CD14-positive monocyte (primary cell): ENCODE measurements around the gene TTC33. TPM values are rescaled to one million over a fixed set of nuclear protein-coding genes. Genes with fewer than 3 reads are reported as not detected.

Experiments
- DNase-seq, 3 donors: peaks; one replicate each; pipeline ENCODE4 v3.0.0-alpha.2; 2011 to 2022
- H2AFZ ChIP-seq: 2 replicates; pipeline ENCODE4 v1.6.0; 2012; ENCODE audit warnings: mild to moderate bottlenecking, low read depth, low read length, inconsistent platforms; ENCODE audit not compliant: insufficient read depth, poor library complexity, severe bottlenecking
- H3K27ac ChIP-seq, 2 donors: 1 replicate in 1 of 2; 2 replicates in 1 of 2; pipeline ENCODE4 v1.5.1; 2012 to 2013; ENCODE audit warnings: low read length in 2 of 2, control low read depth in 1 of 2, inconsistent platforms in 1 of 2, low read depth in 1 of 2, mild to moderate bottlenecking in 1 of 2
- H3K27me3 ChIP-seq, 2 donors: one replicate each; pipeline versions ENCODE4 v1.6.0 to v1.6.1; 2011 to 2013; ENCODE audit warnings: low read length in 2 of 2; ENCODE audit not compliant: control insufficient read depth in 2 of 2, insufficient read depth in 2 of 2
- H3K36me3 ChIP-seq, 2 donors: replicated peaks in 1 of 2; 1 replicate in 1 of 2; 2 replicates in 1 of 2; pipeline versions ENCODE4 v1.5.1 to v1.6.1; 2012 to 2013; ENCODE audit warnings: low read length in 2 of 2, control low read depth in 1 of 2, inconsistent platforms in 1 of 2, mild to moderate bottlenecking in 1 of 2; ENCODE audit not compliant: insufficient read depth in 2 of 2, control insufficient read depth in 1 of 2
- H3K4me1 ChIP-seq, 2 donors: 1 replicate in 1 of 2; 2 replicates in 1 of 2; pipeline versions ENCODE4 v1.5.1 to v1.6.1; 2012 to 2013; ENCODE audit warnings: low read length in 2 of 2, control low read depth in 1 of 2, inconsistent platforms in 1 of 2, mild to moderate bottlenecking in 1 of 2, moderate library complexity in 1 of 2; ENCODE audit not compliant: insufficient read depth in 2 of 2, control insufficient read depth in 1 of 2
- H3K4me2 ChIP-seq: replicated peaks from 2 replicates; pipeline ENCODE3; 2012; ENCODE audit warnings: low read length, moderate library complexity, mild to moderate bottlenecking; ENCODE audit not compliant: poor library complexity, severe bottlenecking; ENCODE audit errors: extremely low read depth
- H3K4me3 ChIP-seq, 3 experiments: fragments of 200-600 bp in 1 of 3; sonication (generic) in 1 of 3; replicated peaks in 1 of 3; 1 replicate in 2 of 3; 2 replicates in 1 of 3; pipeline ENCODE4 v1.5.1; 2011 to 2013; ENCODE audit warnings: low read length in 3 of 3, mild to moderate bottlenecking in 3 of 3, control low read depth in 2 of 3, low read depth in 2 of 3, inconsistent platforms in 1 of 3, moderate library complexity in 1 of 3
- H3K79me2 ChIP-seq: 2 replicates; pipeline ENCODE4 v1.6.0; 2012; ENCODE audit warnings: mild to moderate bottlenecking, control low read depth, inconsistent platforms, low read length, moderate library complexity; ENCODE audit not compliant: insufficient read depth
- H3K9ac ChIP-seq: 2 replicates; pipeline ENCODE4 v1.6.0; 2017; ENCODE audit warnings: low read length, mild to moderate bottlenecking; ENCODE audit not compliant: insufficient read depth, poor library complexity, severe bottlenecking
- H3K9me3 ChIP-seq, 2 donors: replicated peaks in 1 of 2; 1 replicate in 1 of 2; 2 replicates in 1 of 2; pipeline versions ENCODE4 v1.5.1 to v1.6.1; 2012 to 2013; ENCODE audit warnings: low read length in 2 of 2, control low read depth in 1 of 2; ENCODE audit not compliant: control insufficient read depth in 1 of 2, insufficient read depth in 1 of 2
- H4K20me1 ChIP-seq: 2 replicates; pipeline ENCODE4 v1.6.0; 2012; ENCODE audit warnings: mild to moderate bottlenecking, low read length, control low read depth, moderate library complexity; ENCODE audit not compliant: insufficient read depth
- H3K27ac Mint-ChIP-seq, 7 donors: one replicate each; pipeline ENCODE4 v1.8.0; 2020; ENCODE audit warnings: mild to moderate bottlenecking in 7 of 7, mixed read lengths in 7 of 7, moderate library complexity in 6 of 7, inconsistent platforms in 2 of 7
- H3K27me3 Mint-ChIP-seq, 3 donors: one replicate each; pipeline ENCODE4 v1.8.0; 2021 to 2022; ENCODE audit warnings: low read depth in 3 of 3, mild to moderate bottlenecking in 3 of 3, mixed read lengths in 3 of 3, moderate library complexity in 3 of 3, inconsistent platforms in 1 of 3
- H3K36me3 Mint-ChIP-seq, 2 donors: one replicate each; pipeline ENCODE4 v1.8.0; 2020; ENCODE audit warnings: mixed read lengths in 2 of 2, inconsistent platforms in 1 of 2, mild to moderate bottlenecking in 1 of 2
- H3K4me1 Mint-ChIP-seq: one replicate; pipeline ENCODE4 v1.8.0; 2020; ENCODE audit warnings: mild to moderate bottlenecking, mixed read lengths
- H3K4me3 Mint-ChIP-seq, 2 donors: one replicate each; pipeline ENCODE4 v1.8.0; 2020; ENCODE audit warnings: mild to moderate bottlenecking in 2 of 2, mixed read lengths in 2 of 2, moderate library complexity in 1 of 2
- H3K9me3 Mint-ChIP-seq, 7 donors: one replicate each; pipeline ENCODE4 v1.8.0; 2020 to 2022; ENCODE audit warnings: mixed read lengths in 7 of 7, mild to moderate bottlenecking in 6 of 7, moderate library complexity in 6 of 7, inconsistent platforms in 2 of 7
- CTCF ChIP-seq: fragments of 200-600 bp; IDR thresholded peaks from one replicate; pipeline ENCODE4 v1.8.0; 2022; ENCODE audit warnings: antibody characterized with exemption, mild to moderate bottlenecking
- WGBS: methylation state at CpG from one replicate; pipeline ENCODE4 v1.1.5; 2013; ENCODE audit warnings: missing lambda C conversion rate; ENCODE audit not compliant: insufficient coverage; 5-methylcytosine and 5-hydroxymethylcytosine counted together
- intact Hi-C, 2 donors: fragments of 100-400 bp; cut with micrococcal nuclease; formaldehyde crosslinking; loops; one replicate each; pipeline versions ENCODE4 v1.15.0 to v1.15.1; 2023
- polyA plus RNA-seq, 3 donors: library from polyadenylated mRNA; depleted of rRNA in 1 of 3; unstranded in 2 of 3; stranded (reverse) in 1 of 3; fragments of 300-500 nt in 2 of 3; fragments of >200 nt in 1 of 3; fragmentation: Illumina TruSeq in 2 of 3; gene quantifications; 1 replicate in 2 of 3; 2 replicates in 1 of 3; pipeline ENCODE4 v1.2.3, GENCODE V29; 2012 to 2021

TTC33 gene
- polyA plus RNA-seq, 3 donors, result 1.5 to 11.7 (median 9.4) TPM

DNA sequence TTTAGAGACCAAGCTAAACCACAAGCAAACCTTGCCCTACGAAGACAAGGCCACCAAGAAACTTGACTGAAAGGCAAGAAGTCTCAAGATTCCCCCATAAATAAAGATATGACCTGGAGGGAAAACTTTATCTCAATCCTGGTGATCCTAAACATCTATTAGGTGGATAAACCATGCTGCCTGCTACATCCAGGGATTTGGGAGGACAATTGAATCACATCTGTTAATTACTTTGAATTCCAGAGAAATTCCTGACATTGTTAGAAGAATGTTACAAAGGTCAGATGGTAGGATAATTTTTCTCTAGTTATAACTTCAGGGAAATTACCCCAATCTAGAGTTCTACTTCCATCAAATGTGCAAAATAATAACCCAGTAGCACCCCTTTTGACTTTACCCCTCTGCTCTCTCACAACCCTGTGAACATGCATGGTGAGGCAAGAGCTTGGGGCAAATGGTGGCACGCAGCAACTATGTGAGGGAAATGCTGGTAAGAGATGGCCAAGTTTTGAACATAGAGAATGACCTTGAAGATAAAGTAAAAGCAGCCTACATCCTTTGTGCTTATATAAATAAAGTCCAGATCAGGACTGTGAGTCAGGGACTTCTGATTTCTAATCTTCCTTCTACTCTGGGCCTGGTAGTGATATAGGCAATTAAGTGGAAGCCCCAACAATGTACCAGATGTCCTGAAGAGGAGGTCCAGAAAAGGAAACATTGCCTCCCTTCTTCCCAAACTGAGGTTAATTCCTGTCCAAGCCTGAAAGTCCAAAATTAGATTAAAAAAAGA lies 133.1 kb downstream of the TTC33 start:
- WGBS, result no CpG with 5 or more reads among the region's 2 CpGs
- H3K9me3 Mint-ChIP-seq, result no peaks in the 10 kb centered on the region
- intact Hi-C loops, result no loop called here

DNA sequence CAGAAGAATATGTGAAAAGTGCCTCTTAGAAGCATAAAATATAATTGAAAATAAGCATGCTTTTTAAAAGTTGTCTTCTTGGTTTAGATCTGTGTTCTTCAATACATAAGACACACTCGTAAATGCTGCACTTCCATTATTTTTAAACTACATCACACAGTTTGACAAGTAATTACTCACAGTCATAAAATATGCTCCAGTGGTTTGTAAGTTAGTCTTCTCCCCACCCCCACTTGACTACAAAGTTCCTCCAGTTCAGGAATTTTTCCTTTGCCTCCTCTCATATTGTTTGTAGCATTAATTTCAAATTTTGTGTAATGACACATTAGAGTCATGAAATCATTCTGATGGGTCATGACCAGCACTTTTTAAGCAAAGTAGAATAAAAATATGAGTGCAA lies 136.3 kb downstream of the TTC33 start:
- Mint-ChIP-seq H3K36me3 (peaks cover 1 to 2% of the 10 kb centered on the region in 2 donors), H3K9me3 (peaks cover 0 to 2% (median 0%) of the 10 kb centered on the region in 7 donors), H3K4me1 (peaks cover 37% of the 10 kb centered on the region), H3K27ac (no peak overlapping the region), H3K27me3 (no peaks in the 10 kb centered on the region), H3K4me3 (no peak overlapping the region)
- Histone ChIP-seq H2AFZ (no peak overlapping the region), H3K9me3 (no peaks in the 10 kb centered on the region), H3K36me3 (no peaks in the 10 kb centered on the region), H4K20me1 (no peaks in the 10 kb centered on the region), H3K4me3 (no peak overlapping the region), H3K79me2 (no peaks in the 10 kb centered on the region), H3K4me1 (peaks cover 42 to 43% of the 10 kb centered on the region in 2 donors), H3K27ac (no peak overlapping the region), H3K27me3 (no peaks in the 10 kb centered on the region), H3K9ac (no peak overlapping the region), H3K4me2 (no peak overlapping the region)
- intact Hi-C loops, result loop anchor here (5.0 to 10.0 kb wide), 3 partner anchors 55 to 182 kb away; partner anchors contain the start of gene PTGER4 (in 2 of the 2)
- no CpG with 5 or more reads among the region's 1 CpG for WGBS
- DNase-seq, result no peak
- TF ChIP-seq CTCF, result no peak

More for the DNA sequence above, 133.1 kb downstream of the TTC33 start:
- H3K4me3 Mint-ChIP-seq, result no peak overlapping the region
- H3K36me3 ChIP-seq, result no peaks in the 10 kb centered on the region
- no peaks in the 10 kb centered on the region for H3K27me3 ChIP-seq
- H3K27ac Mint-ChIP-seq, result peak overlapping the region in 2 of 7 donors; percentile 7 to 57
- no peaks in the 10 kb centered on the region for H4K20me1 ChIP-seq
- H3K27me3 Mint-ChIP-seq, result no peaks in the 10 kb centered on the region
- H3K4me2 ChIP-seq, result no peak overlapping the region
- peaks cover 15% of the 10 kb centered on the region for H3K4me1 Mint-ChIP-seq
- no peak overlapping the region for H2AFZ ChIP-seq
- H3K27ac ChIP-seq, result peak overlapping the region in 1 of 2 donors; percentile 50
- DNase-seq, result no peak
- H3K9me3 ChIP-seq, result no peaks in the 10 kb centered on the region
- H3K4me3 ChIP-seq, result no peak overlapping the region
- no peaks in the 10 kb centered on the region for H3K79me2 ChIP-seq
- H3K9ac ChIP-seq, result no peak overlapping the region
- TF ChIP-seq CTCF, result no peak
- peaks cover 17 to 20% of the 10 kb centered on the region in 2 donors for H3K4me1 ChIP-seq
- peaks cover 0 to 3% of the 10 kb centered on the region in 2 donors for H3K36me3 Mint-ChIP-seq
